SK-N-SH (cell line): ENCODE measurements around the gene PLCB1. TPM values are rescaled to one million over a fixed set of nuclear protein-coding genes. Genes with fewer than 3 reads are reported as not detected.

Source experiments
- CTCF ChIA-PET: fragments of 300-600, 350-600 bp; formaldehyde crosslinking; extraction: SDS; loops from one replicate; lab custom pipeline; 2021; lab: Yijun Ruan, JAX
- POLR2A ChIA-PET: fragments of 350-600 bp; sonication (Branson Sonifier 250); formaldehyde crosslinking; extraction: SDS; loops from one replicate; lab custom pipeline; 2020; ENCODE audit warnings: antibody characterized with exemption, inconsistent platforms; lab: Yijun Ruan, JAX
- DNase-seq: peaks from one replicate; pipeline ENCODE4 v3.0.0; 2012
- H2AFZ ChIP-seq: fragments of 200-600 bp; sonication (generic); 2 replicates; pipeline ENCODE4 v1.8.1; 2016; ENCODE audit warnings: antibody characterized with exemption, mild to moderate bottlenecking, low read depth
- H3F3A ChIP-seq: fragments of 200-600 bp; sonication (generic); replicated peaks from 2 replicates; pipeline ENCODE3; 2016; ENCODE audit warnings: antibody characterized with exemption, mild to moderate bottlenecking; ENCODE audit not compliant: insufficient read depth
- H3K27ac ChIP-seq, 2 experiments: fragments of 200-500 bp in 1 of 2; fragments of 200-600 bp in 1 of 2; sonication (Bioruptor generic) in 1 of 2; sonication (generic), shearing (Covaris generic) in 1 of 2; 2 replicates each; pipeline versions ENCODE4 v1.5.1 to v1.6.1; 2014 to 2016; ENCODE audit warnings: low read depth in 2 of 2, inconsistent platforms in 1 of 2, low read length in 1 of 2, mild to moderate bottlenecking in 1 of 2, mixed read lengths in 1 of 2
- H3K27me3 ChIP-seq: fragments of 200-600 bp; sonication (generic), shearing (Covaris generic); 2 replicates; pipeline ENCODE4 v1.6.1; 2016; ENCODE audit warnings: mixed run types; ENCODE audit not compliant: insufficient read depth
- H3K36me3 ChIP-seq, 2 experiments: fragments of 200-500 bp in 1 of 2; fragments of 200-600 bp in 1 of 2; sonication (Bioruptor generic) in 1 of 2; sonication (generic) in 1 of 2; replicated peaks in 1 of 2; 2 replicates each; pipeline versions ENCODE3 to v1.5.1; 2014 to 2016; ENCODE audit warnings: low read length in 1 of 2, mild to moderate bottlenecking in 1 of 2; ENCODE audit not compliant: insufficient read depth in 2 of 2, control insufficient read depth in 1 of 2
- H3K4me1 ChIP-seq, 2 experiments: fragments of 200-500 bp in 1 of 2; fragments of 200-600 bp in 1 of 2; sonication (Bioruptor generic) in 1 of 2; sonication (generic), shearing (Covaris generic) in 1 of 2; 2 replicates each; pipeline versions ENCODE4 v1.5.1 to v1.6.1; 2014 to 2016; ENCODE audit warnings: low read depth in 1 of 2, low read length in 1 of 2, mixed run types in 1 of 2; ENCODE audit not compliant: insufficient read depth in 2 of 2, control insufficient read depth in 1 of 2
- H3K4me2 ChIP-seq: fragments of 200-600 bp; sonication (generic), shearing (Covaris generic); 2 replicates; pipeline ENCODE4 v1.6.1; 2017; ENCODE audit warnings: mixed run types
- H3K4me3 ChIP-seq, 2 experiments: fragments of 200-500 bp in 1 of 2; fragments of 200-600 bp in 1 of 2; sonication (Bioruptor generic) in 1 of 2; sonication (generic), shearing (Covaris generic) in 1 of 2; 2 replicates each; pipeline versions ENCODE4 v1.5.1 to v1.8.1; 2014 to 2016; ENCODE audit warnings: low read depth in 2 of 2, inconsistent platforms in 1 of 2, low read length in 1 of 2, mild to moderate bottlenecking in 1 of 2, mixed read lengths in 1 of 2, moderate library complexity in 1 of 2
- H3K79me2 ChIP-seq: fragments of 200-600 bp; sonication (generic); 2 replicates; pipeline ENCODE4 v1.8.1; 2017; ENCODE audit warnings: mild to moderate bottlenecking; ENCODE audit not compliant: insufficient read depth
- H3K9ac ChIP-seq: fragments of 200-600 bp; sonication (generic); 2 replicates; pipeline ENCODE4 v1.6.1; 2017; ENCODE audit warnings: mixed run types
- H3K9me2 ChIP-seq: fragments of 200-600 bp; sonication (generic); 2 replicates; pipeline ENCODE4 v1.6.1; 2017; ENCODE audit warnings: mixed run types
- H3K9me3 ChIP-seq: fragments of 200-600 bp; sonication (generic); 2 replicates; pipeline ENCODE4 v1.6.1; 2017; ENCODE audit warnings: mixed run types, mild to moderate bottlenecking, moderate library complexity
- H4K20me1 ChIP-seq: fragments of 200-600 bp; sonication (generic); 2 replicates; pipeline ENCODE4 v1.6.1; 2017; ENCODE audit warnings: mild to moderate bottlenecking, mixed run types; ENCODE audit not compliant: insufficient read depth
- CHD2 ChIP-seq: fragments of 150-350 bp; IDR thresholded peaks from 2 replicates; pipeline ENCODE4 v1.6.1; 2018; ENCODE audit warnings: low read length; ENCODE audit not compliant: partially characterized antibody
- CTCF ChIP-seq: fragments of 200-600 bp; sonication (generic); IDR thresholded peaks from 2 replicates; pipeline ENCODE4 v1.6.1; 2017; ENCODE audit warnings: antibody characterized with exemption, mild to moderate bottlenecking, moderate library complexity
- ELF1 ChIP-seq: IDR thresholded peaks from 2 replicates; pipeline ENCODE4 v1.4.0; 2012
- FOSL2 ChIP-seq: IDR thresholded peaks from 2 replicates; pipeline ENCODE4 v1.4.0; 2012; ENCODE audit warnings: low read depth, mild to moderate bottlenecking, moderate library complexity, borderline replicate concordance
- FOXJ3 ChIP-seq: sonication (generic); formaldehyde crosslinking; IDR thresholded peaks from 2 replicates; pipeline ENCODE4 v1.5.1; 2020; ENCODE audit warnings: mild to moderate bottlenecking, missing genetic modification reagents
- FOXM1 ChIP-seq: IDR thresholded peaks from 2 replicates; pipeline ENCODE4 v1.4.0; 2012; ENCODE audit warnings: low read depth, mild to moderate bottlenecking
- GATA2 ChIP-seq: sonication (generic); formaldehyde crosslinking; IDR thresholded peaks from 2 replicates; pipeline ENCODE4 v1.5.0; 2020; ENCODE audit warnings: mild to moderate bottlenecking, missing genetic modification reagents
- JUND ChIP-seq: IDR thresholded peaks from 2 replicates; pipeline ENCODE4 v1.4.0; 2012
- MAX ChIP-seq: IDR thresholded peaks from 2 replicates; pipeline ENCODE4 v1.4.0; 2012; ENCODE audit warnings: low read depth
- MEF2A ChIP-seq: IDR thresholded peaks from 2 replicates; pipeline ENCODE4 v1.4.0; 2012; ENCODE audit warnings: low read depth, borderline replicate concordance
- MXI1 ChIP-seq: IDR thresholded peaks from 2 replicates; pipeline ENCODE4 v1.6.1; 2012; ENCODE audit warnings: mild to moderate bottlenecking, low read depth, low read length, improper control_type of control experiment
- NFIC ChIP-seq: IDR thresholded peaks from 2 replicates; pipeline ENCODE4 v1.4.0; 2012; ENCODE audit warnings: borderline replicate concordance
- NRF1 ChIP-seq: IDR thresholded peaks from 2 replicates; pipeline ENCODE4 v1.6.1; 2012; ENCODE audit warnings: low read depth, mild to moderate bottlenecking, low read length
- POLR2AphosphoS5 ChIP-seq: IDR thresholded peaks from 2 replicates; pipeline ENCODE4 v1.6.1; 2012; ENCODE audit warnings: low read depth, low read length
- RAD21 ChIP-seq: IDR thresholded peaks from 2 replicates; pipeline ENCODE4 v1.6.1; 2012; ENCODE audit warnings: mild to moderate bottlenecking, low read length
- RFX5 ChIP-seq: IDR thresholded peaks from 2 replicates; pipeline ENCODE4 v1.6.1; 2012; ENCODE audit warnings: mild to moderate bottlenecking, improper control_type of control experiment, low read length
- ZBTB33 ChIP-seq: IDR thresholded peaks from 2 replicates; pipeline ENCODE4 v1.4.0; 2012; ENCODE audit warnings: low read depth, borderline replicate concordance
- WGBS: methylation state at CpG from one replicate; pipeline ENCODE4 v1.1.6; 2017; ENCODE audit warnings: low lambda C conversion rate; 5-methylcytosine and 5-hydroxymethylcytosine counted together
- polyA plus RNA-seq, 3 experiments: library from polyadenylated mRNA; depleted of rRNA; stranded (reverse); fragments of >200 nt; gene quantifications; 2 replicates each; pipeline ENCODE4 v1.2.3, GENCODE V29; 2012
- TF ChIP-seq, protein P1 (sequence below): fragments of 150-350 bp; IDR thresholded peaks from 2 replicates; pipeline ENCODE4 v1.6.1; 2016; ENCODE audit warnings: mild to moderate bottlenecking, low read depth, low read length
- TF ChIP-seq, protein P2 (sequence below): IDR thresholded peaks from 2 replicates; pipeline ENCODE4 v1.4.0; 2012; ENCODE audit warnings: low read depth, borderline replicate concordance
- TF ChIP-seq, protein P3 (sequence below): IDR thresholded peaks from 2 replicates; pipeline ENCODE4; 2012

Gene PLCB1
- polyA plus RNA-seq, 1 of the 3 experiments (the other 2 are of a cell fraction), result 10.5 TPM

- Histone ChIP-seq H3K27me3 (no peaks in the 10 kb centered on the region), H3K4me2 (no peak overlapping the region), H3K9me3 (no peaks in the 10 kb centered on the region), H3K4me1 (peaks cover 3 to 17% of the 10 kb centered on the region in 2 experiments), H3K9me2 (no peaks in the 10 kb centered on the region), H3K27ac (no peak overlapping the region), H3K4me3 (no peak overlapping the region), H4K20me1 (no peaks in the 10 kb centered on the region), H2AFZ (no peak overlapping the region), H3K79me2 (peaks cover 42% of the 10 kb centered on the region), H3K9ac (no peak overlapping the region), H3K36me3 (peaks cover 0 to 7% of the 10 kb centered on the region in 2 experiments), H3F3A (peaks cover 39% of the 10 kb centered on the region)
- ChIA-PET CTCF (no interaction called here), POLR2A (no interaction called here)
- TF ChIP-seq, protein P1, sequence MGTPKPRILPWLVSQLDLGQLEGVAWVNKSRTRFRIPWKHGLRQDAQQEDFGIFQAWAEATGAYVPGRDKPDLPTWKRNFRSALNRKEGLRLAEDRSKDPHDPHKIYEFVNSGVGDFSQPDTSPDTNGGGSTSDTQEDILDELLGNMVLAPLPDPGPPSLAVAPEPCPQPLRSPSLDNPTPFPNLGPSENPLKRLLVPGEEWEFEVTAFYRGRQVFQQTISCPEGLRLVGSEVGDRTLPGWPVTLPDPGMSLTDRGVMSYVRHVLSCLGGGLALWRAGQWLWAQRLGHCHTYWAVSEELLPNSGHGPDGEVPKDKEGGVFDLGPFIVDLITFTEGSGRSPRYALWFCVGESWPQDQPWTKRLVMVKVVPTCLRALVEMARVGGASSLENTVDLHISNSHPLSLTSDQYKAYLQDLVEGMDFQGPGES, result no peak
- no peak for TF ChIP-seq NRF1
- TF ChIP-seq GATA2 (CRISPR knock-in tag), result no peak
- no peak for TF ChIP-seq NFIC
- TF ChIP-seq RAD21, result no peak
- WGBS, result 62% methylated on average over 1 of the region's 1 CpG
- no peak for DNase-seq
Measured at GRCh38 chr20:8220716-8221115, 88.7 kb downstream of the PLCB1 start.

GRCh38 chr20:8221887-8222419, 89.9 kb downstream of the PLCB1 start:
- H3K27ac ChIP-seq, result peak overlapping the region in 1 of 2 experiments; percentile 97; a peak in 1 of 4 replicates
- CTCF ChIA-PET, result no interaction called here
- peaks cover 3 to 17% of the 10 kb centered on the region in 2 experiments for H3K4me1 ChIP-seq
- POLR2A ChIA-PET, result no interaction called here
- no peaks in the 10 kb centered on the region for H4K20me1 ChIP-seq
- H3F3A ChIP-seq, result peaks cover 39% of the 10 kb centered on the region
- H3K9ac ChIP-seq, result no peak overlapping the region
- no peak overlapping the region for H2AFZ ChIP-seq
- peaks cover 0 to 7% of the 10 kb centered on the region in 2 experiments for H3K36me3 ChIP-seq
- no peaks in the 10 kb centered on the region for H3K9me2 ChIP-seq
- no peaks in the 10 kb centered on the region for H3K9me3 ChIP-seq
- no peak overlapping the region for H3K4me3 ChIP-seq
- H3K79me2 ChIP-seq, result peaks cover 36% of the 10 kb centered on the region
- no peaks in the 10 kb centered on the region for H3K27me3 ChIP-seq
- no peak overlapping the region for H3K4me2 ChIP-seq
- DNase-seq, result no peak
- WGBS, result 90% methylated on average over 3 of the region's 3 CpGs
- no peak for TF ChIP-seq MXI1
- TF ChIP-seq ZBTB33, result no peak
- TF ChIP-seq FOXM1, result no peak
- TF ChIP-seq GATA2 (CRISPR knock-in tag), result no peak
- TF ChIP-seq CTCF, result no peak
- no peak for TF ChIP-seq MAX
- no peak for TF ChIP-seq ELF1
- TF ChIP-seq MEF2A, result no peak
- TF ChIP-seq RAD21, result no peak
- TF ChIP-seq FOSL2, result no peak
- no peak for TF ChIP-seq POLR2AphosphoS5
- no peak for TF ChIP-seq JUND
- no peak for TF ChIP-seq CHD2
- no peak for TF ChIP-seq FOXJ3
- no peak for TF ChIP-seq NRF1
- TF ChIP-seq, protein P2, sequence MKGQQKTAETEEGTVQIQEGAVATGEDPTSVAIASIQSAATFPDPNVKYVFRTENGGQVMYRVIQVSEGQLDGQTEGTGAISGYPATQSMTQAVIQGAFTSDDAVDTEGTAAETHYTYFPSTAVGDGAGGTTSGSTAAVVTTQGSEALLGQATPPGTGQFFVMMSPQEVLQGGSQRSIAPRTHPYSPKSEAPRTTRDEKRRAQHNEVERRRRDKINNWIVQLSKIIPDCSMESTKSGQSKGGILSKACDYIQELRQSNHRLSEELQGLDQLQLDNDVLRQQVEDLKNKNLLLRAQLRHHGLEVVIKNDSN, result no peak
- TF ChIP-seq RFX5, result no peak
- TF ChIP-seq, protein P1, result no peak
- TF ChIP-seq, protein P3, sequence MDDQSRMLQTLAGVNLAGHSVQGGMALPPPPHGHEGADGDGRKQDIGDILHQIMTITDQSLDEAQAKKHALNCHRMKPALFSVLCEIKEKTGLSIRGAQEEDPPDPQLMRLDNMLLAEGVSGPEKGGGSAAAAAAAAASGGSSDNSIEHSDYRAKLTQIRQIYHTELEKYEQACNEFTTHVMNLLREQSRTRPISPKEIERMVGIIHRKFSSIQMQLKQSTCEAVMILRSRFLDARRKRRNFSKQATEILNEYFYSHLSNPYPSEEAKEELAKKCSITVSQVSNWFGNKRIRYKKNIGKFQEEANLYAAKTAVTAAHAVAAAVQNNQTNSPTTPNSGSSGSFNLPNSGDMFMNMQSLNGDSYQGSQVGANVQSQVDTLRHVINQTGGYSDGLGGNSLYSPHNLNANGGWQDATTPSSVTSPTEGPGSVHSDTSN, result no peak
